Measurements from ENCODE around the gene CST1.

Gene CST1

GRCh38 chr20:23759306-23759940 lies 8.7 kb upstream of the CST1 start:
- TF ChIP-seq GATA3 (IDR thresholded peaks at IDR 0.05; ENCODE audit: low read depth, low read length) = no peak
- no peak for TF ChIP-seq GATA2 (IDR thresholded peaks at IDR 0.05; ENCODE audit: low read depth, low read length)

GRCh38 chr20:23754731-23755130 lies 4.0 kb upstream of the CST1 start:
- no peak for TF ChIP-seq GATA3 (IDR thresholded peaks at IDR 0.05; ENCODE audit: low read depth, low read length)
- TF ChIP-seq GATA2 (IDR thresholded peaks at IDR 0.05; ENCODE audit: low read depth, low read length) = no peak

DNA sequence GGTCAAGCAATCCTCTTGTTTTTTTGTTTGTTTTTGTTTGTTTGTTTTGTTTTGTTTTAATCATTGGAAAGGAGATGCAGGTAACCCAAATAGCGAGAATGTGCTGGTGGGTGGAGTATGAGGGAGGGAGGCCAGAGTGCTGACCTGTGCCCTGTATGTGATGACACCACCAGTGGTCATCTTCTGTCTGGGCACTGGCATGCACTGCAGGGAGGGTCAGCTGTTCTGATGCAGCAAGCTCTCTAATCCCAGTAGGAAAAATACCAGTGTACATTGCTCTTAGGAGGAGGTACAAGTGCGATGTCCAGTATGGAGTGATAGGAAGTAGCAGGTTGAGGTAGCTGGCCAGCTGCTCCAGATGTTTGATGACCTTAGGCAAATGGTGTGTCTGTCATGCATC lies 2.9 kb upstream of the CST1 start:
- TF ChIP-seq GATA3 (IDR thresholded peaks at IDR 0.05; ENCODE audit: low read depth, low read length) (no peak), GATA2 (IDR thresholded peaks at IDR 0.05; ENCODE audit: low read depth, low read length) (no peak)

DNA sequence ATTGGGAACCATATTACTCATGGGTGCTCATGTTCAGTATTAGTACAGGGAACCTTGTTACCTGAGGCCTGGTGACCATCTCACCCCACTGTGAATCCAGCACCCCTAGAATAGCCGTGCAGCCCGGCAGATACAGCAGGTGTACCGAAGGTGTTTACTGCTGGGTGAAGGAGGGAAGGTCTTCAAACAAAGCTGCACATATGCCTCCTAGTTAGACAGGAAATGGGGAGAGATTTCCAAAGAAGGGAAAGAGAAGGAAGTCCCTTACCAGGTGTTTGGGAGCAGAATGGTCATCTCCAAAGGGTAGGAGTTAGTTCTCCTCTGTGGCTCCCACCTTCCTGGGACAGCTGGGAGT lies 2.4 kb upstream of the CST1 start:
- TF ChIP-seq GATA2 (IDR thresholded peaks at IDR 0.05; ENCODE audit: low read depth, low read length) (no peak), GATA3 (IDR thresholded peaks at IDR 0.05; ENCODE audit: low read depth, low read length) (no peak)

DNA sequence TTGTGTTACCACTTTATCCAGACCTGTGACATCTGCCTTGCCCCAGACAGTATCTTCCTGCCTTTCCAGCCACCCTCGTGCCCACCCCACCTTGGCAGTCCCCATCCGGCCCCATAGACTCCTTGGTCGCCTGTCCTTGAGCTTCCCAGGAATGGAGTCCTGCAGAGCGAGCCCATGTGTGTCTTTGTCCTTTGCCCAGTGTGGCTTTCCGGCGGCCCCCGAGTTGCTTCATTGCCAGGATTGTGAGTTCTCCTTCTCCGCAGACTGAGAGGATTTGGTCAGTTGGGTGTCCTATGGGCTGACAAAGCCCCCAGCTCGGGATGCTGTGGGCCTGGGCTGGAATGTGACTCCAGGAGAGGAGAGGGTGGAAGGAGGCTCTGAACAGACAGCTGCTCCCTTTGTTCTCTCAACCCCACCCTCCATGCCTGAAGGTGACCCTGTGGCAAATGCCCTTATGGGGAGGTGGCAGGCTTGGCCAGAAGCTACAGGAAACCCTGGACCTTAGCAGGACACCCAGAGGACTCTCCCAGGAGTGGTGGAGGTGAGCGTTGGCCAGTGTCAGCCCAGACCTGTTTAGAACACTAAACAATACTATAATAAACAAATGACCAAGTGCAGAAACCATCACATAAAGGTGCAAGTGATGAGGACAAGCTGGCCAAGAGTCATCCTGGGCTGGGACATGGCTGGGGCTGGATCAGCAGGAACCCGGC lies 1.9 kb upstream of the CST1 start:
- no peak for TF ChIP-seq GATA3 (IDR thresholded peaks at IDR 0.05; ENCODE audit: low read depth, low read length)
- no peak for TF ChIP-seq GATA2 (IDR thresholded peaks at IDR 0.05; ENCODE audit: low read depth, low read length)

DNA sequence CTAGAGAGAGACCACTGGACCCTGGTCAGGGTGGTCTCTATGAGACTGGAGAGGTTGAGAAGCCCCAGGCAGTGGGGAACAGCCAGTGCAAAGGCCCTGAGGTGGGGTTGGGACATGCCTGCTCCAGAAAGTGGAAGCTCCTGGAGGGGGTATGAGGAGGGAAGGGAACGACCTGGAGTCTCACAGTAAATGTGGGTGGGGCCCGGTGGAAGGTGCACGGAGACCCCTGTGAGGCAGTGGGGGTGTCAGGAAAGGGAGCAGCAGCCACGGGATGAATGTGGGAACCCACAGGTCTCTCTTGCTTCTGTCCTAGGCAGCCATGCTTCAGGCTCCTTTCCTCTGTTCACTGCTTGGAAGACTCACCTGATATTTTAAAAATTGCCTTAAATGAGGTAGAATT lies 1.3 kb upstream of the CST1 start:
- TF ChIP-seq GATA2 (IDR thresholded peaks at IDR 0.05; ENCODE audit: low read depth, low read length) = no peak
- TF ChIP-seq GATA3 (IDR thresholded peaks at IDR 0.05; ENCODE audit: low read depth, low read length) = no peak

DNA sequence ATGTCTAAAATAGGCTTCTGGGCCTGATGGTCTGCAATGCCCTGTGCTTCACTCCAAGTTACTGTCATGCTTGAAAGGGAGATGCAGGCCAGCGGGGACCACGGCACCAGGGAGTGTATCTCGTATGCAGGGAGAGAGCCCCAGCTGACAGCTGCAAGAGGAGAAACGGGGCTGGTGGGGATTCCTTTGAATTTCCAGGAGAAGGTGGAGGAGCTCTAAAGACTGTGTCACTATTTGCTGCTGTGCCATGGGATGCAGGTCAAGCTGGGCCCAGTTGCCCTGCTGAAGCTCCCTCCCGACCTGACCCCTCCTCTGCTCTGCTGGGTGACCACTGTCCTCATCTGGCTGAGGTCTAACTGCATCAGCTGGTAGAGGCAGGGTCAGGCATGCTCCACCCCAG lies 989 bp downstream of the CST1 start:
- TF ChIP-seq GATA3 (IDR thresholded peaks at IDR 0.05; ENCODE audit: low read depth, low read length) = no peak
- no peak for TF ChIP-seq GATA2 (IDR thresholded peaks at IDR 0.05; ENCODE audit: low read depth, low read length)

DNA sequence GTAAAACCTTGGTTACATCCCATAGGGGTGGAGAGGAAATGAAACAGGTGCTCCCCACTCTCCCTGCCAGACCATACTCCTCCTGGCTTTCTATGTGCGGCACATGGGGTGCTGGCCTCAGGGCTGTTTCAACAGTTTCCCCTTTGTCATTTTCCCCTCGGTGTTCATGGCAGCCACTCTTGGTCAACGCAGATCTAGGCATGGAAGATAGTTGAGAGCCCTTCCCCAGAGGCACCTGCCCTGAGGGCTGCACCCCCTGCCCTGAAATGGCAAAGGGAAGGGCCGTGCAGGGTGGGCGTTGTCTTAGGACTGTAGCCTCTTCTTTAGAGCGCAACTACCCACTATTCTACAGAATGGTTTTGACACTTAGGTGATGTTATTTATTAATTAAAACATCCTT lies 4.4 kb downstream of the CST1 start:
- TF ChIP-seq GATA3 (IDR thresholded peaks at IDR 0.05; ENCODE audit: low read depth, low read length) (no peak), GATA2 (IDR thresholded peaks at IDR 0.05; ENCODE audit: low read depth, low read length) (no peak)

DNA sequence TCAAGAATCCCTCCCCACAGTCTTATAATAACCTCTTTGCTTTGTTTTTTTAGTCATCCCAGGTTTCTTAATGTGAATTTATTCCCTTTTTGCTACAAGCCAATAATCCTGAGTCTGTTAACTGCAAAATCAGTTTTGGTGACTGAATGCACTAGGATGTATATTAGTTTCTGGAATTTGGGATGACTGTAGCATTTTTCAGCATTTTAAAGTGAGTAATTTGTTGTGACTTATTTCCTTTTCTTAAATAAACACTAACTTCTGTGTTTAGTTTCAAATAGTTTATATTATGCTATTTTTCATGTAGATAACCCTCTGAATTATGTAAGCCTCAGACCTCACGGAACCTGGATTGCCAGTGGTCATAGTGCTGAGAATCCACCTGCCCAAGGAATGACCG lies 5.5 kb downstream of the CST1 start:
- TF ChIP-seq GATA3 (IDR thresholded peaks at IDR 0.05; ENCODE audit: low read depth, low read length) (no peak), GATA2 (IDR thresholded peaks at IDR 0.05; ENCODE audit: low read depth, low read length) (no peak)

GRCh38 chr20:23744817-23745216 lies 5.9 kb downstream of the CST1 start:
- no peak for TF ChIP-seq GATA2 (IDR thresholded peaks at IDR 0.05; ENCODE audit: low read depth, low read length)
- TF ChIP-seq GATA3 (IDR thresholded peaks at IDR 0.05; ENCODE audit: low read depth, low read length) = no peak

- TF ChIP-seq GATA2 (IDR thresholded peaks at IDR 0.05; ENCODE audit: low read depth, low read length) = no peak
- TF ChIP-seq GATA3 (IDR thresholded peaks at IDR 0.05; ENCODE audit: low read depth, low read length) = no peak
Measured at GRCh38 chr20:23727016-23727415, 23.7 kb downstream of the CST1 start.

GRCh38 chr20:23725102-23725501 lies 25.6 kb downstream of the CST1 start:
- TF ChIP-seq GATA3 (IDR thresholded peaks at IDR 0.05; ENCODE audit: low read depth, low read length) (no peak), GATA2 (IDR thresholded peaks at IDR 0.05; ENCODE audit: low read depth, low read length) (no peak)

DNA sequence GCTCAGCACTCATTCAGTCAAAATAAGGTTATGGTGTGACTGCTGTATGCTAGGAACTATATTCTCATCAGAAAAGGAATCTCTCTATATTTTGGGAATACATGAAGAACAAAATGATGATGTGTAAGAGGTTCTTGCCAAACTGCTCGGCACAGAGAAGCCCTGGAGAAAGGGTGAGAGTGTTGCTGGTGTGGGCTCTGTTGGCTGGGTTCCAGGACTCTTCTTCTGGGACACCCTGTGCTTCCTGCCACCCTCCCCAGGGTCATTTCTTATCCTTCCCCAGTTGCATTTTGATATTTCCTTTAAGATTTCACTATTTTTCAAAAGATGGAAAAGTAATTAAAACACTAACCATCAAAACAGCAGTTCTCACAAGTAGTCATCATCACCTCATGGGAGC lies 28.8 kb downstream of the CST1 start:
- TF ChIP-seq GATA2 (IDR thresholded peaks at IDR 0.05; ENCODE audit: low read depth, low read length) (no peak), GATA3 (IDR thresholded peaks at IDR 0.05; ENCODE audit: low read depth, low read length) (no peak)

DNA sequence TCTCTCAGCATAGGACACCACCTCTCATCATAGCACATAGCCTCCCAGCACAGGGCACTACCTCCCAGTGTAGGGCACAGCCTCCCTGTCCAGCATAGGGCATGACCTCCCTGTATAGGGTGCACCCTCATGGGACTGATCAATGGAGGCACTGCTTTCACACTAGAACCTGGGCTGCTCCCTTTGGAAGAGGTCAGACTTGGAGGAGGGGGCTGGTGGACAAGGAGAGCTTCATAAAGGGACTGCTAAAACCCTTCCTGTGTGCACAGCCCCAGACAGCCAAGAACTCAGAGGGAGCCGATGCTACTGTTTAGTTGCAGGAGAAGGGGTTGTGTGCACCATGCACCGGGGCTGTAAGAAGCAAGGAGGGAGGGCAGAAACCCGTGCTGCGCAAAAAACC lies 40.0 kb downstream of the CST1 start:
- TF ChIP-seq GATA3 (IDR thresholded peaks at IDR 0.05; ENCODE audit: low read depth, low read length) (no peak), GATA2 (IDR thresholded peaks at IDR 0.05; ENCODE audit: low read depth, low read length) (no peak)

GRCh38 chr20:23705895-23706294 lies 44.8 kb downstream of the CST1 start:
- TF ChIP-seq GATA2 (IDR thresholded peaks at IDR 0.05; ENCODE audit: low read depth, low read length) = no peak
- no peak for TF ChIP-seq GATA3 (IDR thresholded peaks at IDR 0.05; ENCODE audit: low read depth, low read length)

All from SH-SY5Y (cell line).